A549 treated with GW870086 at 1 μM for 4 hours (cell line): ENCODE data around the gene CNNM2. TPM values are rescaled to one million over a fixed set of nuclear protein-coding genes. Genes with fewer than 3 reads are reported as not detected.

Source experiments
- total RNA-seq: library from RNA; stranded (reverse); fragments of 200-300 nt; extraction: Qiagen RNA extraction; gene quantifications from 5 replicates; pipeline ENCODE4 v1.2.3, GENCODE V29; 2022; ENCODE audit warnings: low read depth

Gene CNNM2
- 4.1 to 5.2 TPM (median 4.4 TPM) in 5 replicates for total RNA-seq

DNA sequence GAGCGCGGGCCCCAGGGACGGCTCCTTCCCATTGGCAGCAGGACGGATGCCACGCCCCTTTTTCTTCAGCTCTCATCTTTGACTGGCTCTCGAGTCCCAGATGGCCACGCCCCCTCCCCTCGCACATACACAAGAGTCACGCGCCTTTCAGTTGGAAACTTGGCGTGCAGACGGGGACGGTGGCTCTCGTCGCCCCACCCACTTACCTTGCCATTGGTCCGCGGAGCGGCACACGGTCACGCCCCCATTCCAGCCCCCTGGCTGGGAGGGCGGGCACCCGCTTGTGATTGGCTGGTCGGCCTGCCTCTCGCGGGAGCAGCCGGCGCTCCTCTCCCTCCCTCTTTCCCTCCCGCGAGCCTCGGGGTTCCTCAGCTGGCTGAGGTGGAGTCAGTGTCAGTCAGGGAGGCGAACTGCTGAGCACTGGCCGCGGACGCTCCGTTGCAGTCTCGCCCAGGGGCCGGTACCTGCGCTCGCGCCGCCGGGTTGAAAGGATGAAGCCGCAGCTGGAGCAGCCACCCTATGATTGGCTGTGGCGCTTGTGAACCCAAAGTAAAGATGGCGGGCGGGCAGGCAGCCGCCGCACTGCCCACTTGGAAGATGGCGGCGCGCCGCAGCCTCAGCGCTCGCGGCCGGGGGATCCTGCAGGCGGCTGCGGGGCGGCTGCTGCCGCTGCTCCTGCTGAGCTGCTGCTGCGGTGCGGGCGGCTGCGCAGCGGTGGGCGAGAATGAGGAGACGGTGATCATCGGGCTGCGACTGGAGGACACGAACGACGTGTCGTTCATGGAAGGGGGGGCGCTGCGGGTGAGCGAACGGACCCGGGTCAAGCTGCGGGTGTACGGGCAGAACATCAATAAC lies at the start of gene CNNM2:
CNNM2 (plus strand) TSS at position 333 of the 855 bp plus-strand sequence; CDS start at position 520, 187 bp downstream.

DNA sequence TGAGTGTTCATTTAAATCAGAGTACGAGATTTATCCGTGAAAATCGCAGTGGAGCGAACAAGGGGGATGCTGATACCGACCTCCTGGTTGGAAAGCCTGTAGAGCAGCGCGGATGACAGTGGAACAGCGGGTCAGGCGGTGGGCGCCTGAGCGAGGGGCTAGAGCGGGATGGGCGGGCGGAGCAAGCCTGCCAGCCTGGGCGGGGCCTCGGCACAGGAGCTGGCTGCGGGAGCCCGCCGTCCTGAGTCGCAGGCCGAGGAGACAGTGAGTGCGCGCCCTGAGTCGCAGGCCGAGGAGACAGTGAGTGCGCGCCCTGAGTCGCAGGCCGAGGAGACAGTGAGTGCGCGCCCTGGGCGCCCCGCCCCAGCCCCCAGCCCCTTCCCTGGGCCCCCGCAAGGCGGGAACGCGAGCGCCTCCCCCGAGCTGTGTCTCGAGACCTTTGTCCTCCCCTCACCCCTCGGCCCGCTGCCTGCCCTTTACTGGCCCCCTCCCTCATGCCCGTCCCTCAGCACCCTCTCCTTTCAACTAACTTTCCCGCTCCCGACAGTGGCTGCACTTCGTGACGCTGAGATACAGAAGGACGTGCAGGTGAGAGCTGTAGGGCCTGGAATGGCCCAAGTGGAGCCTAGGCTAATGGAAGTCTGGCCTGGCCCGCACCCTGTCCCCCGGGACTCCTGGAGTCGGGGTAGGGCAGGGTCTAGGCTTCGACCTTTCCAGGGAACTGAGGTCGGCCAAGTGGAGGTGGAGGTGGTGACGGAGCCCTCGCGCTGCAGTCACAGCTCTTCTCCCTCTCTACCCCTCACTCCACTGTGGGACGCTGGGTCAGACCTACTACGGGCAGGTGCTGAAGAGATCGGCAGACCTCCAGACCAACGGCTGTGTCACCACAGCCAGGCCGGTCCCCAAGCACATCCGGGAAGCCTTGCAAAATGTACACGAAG lies 48.6 kb upstream of the CNNM2 start, which contains the start of gene AS3MT:
AS3MT (plus strand) TSS at position 213 of the 941 bp plus-strand sequence; CDS start at position 336, 123 bp downstream.

Other genes starting within 250 kb of the CNNM2 start
- 13.6 to 15.2 TPM (median 14.5 TPM) in 5 replicates for gene ARL3, start 203.9 kb upstream of the CNNM2 start, total RNA-seq
- gene SFXN2, start 203.7 kb upstream of the CNNM2 start, total RNA-seq, result 1.7 to 3.7 TPM (median 3.2 TPM) in 5 replicates
- gene WBP1L, start 174.3 kb upstream of the CNNM2 start, total RNA-seq, result 22.9 to 30.2 TPM (median 27.6 TPM) in 5 replicates
- not detected in 5 replicates for gene CYP17A1, start 80.9 kb upstream of the CNNM2 start, total RNA-seq
- gene BORCS7, start 64.0 kb upstream of the CNNM2 start, total RNA-seq, result 22.7 to 27.5 TPM (median 26.5 TPM) in 5 replicates
- gene AS3MT, start 48.8 kb upstream of the CNNM2 start, total RNA-seq, result 3.2 to 4.6 TPM (median 4.2 TPM) in 5 replicates